Caco-2 (cell line): ENCODE measurements around the gene MICALL1. TPM values are rescaled to one million over a fixed set of nuclear protein-coding genes. Genes with fewer than 3 reads are reported as not detected.

Source experiments
- BruUV-seq: library from RNA; stranded (reverse); fragments of 400-500 nt; replicated peaks from 2 replicates; lab custom pipeline; 2021; lab: Mats Ljungman, UMichigan
- CTCF ChIA-PET: fragments of 300-600 bp; sonication (Branson Sonifier 250); formaldehyde crosslinking; loops from one replicate; lab custom pipeline; 2022; ENCODE audit warnings: antibody characterized with exemption; lab: Charles Lee
- POLR2A ChIA-PET: fragments of 300-600 bp; sonication (Branson Sonifier 250); formaldehyde crosslinking; loops from one replicate; lab custom pipeline; 2022; ENCODE audit warnings: antibody characterized with exemption; lab: Charles Lee
- DNase-seq, 2 experiments: peaks; one replicate each; pipeline versions ENCODE4 v3.0.0 to v3.0.0-alpha.2; 2020 to 2022
- H3K27me3 ChIP-seq: replicated peaks from 2 replicates; pipeline ENCODE4 v1.6.0; 2011; ENCODE audit warnings: low read length; ENCODE audit not compliant: control insufficient read depth, insufficient read depth
- H3K36me3 ChIP-seq: 2 replicates; pipeline ENCODE4 v1.5.1; 2011; ENCODE audit warnings: low read length; ENCODE audit not compliant: control insufficient read depth, insufficient read depth
- H3K4me1 ChIP-seq: fragments of 250-450 bp; sonication (Bioruptor Pico); 2 replicates; pipeline ENCODE4 v1.5.1; 2020; ENCODE audit warnings: mild to moderate bottlenecking
- H3K4me3 ChIP-seq: 2 replicates; pipeline ENCODE4 v1.5.1; 2011; ENCODE audit warnings: low read depth, mild to moderate bottlenecking, control low read depth, low read length
- H3K9me3 ChIP-seq: fragments of 250-450 bp; sonication (Bioruptor Pico); 2 replicates; pipeline ENCODE4 v1.5.1; 2020; ENCODE audit warnings: mild to moderate bottlenecking, moderate library complexity
- H3K27ac Mint-ChIP-seq: one replicate; pipeline ENCODE4 v1.8.0; 2022; ENCODE audit warnings: mixed read lengths; ENCODE audit not compliant: unreplicated experiment
- H3K27me3 Mint-ChIP-seq: one replicate; pipeline ENCODE4 v1.8.0; 2022; ENCODE audit warnings: mixed read lengths; ENCODE audit not compliant: insufficient read depth, unreplicated experiment
- H3K36me3 Mint-ChIP-seq: one replicate; pipeline ENCODE4 v1.8.0; 2022; ENCODE audit warnings: mild to moderate bottlenecking, mixed read lengths; ENCODE audit not compliant: insufficient read depth, unreplicated experiment
- H3K4me1 Mint-ChIP-seq: one replicate; pipeline ENCODE4 v1.8.0; 2022; ENCODE audit warnings: low read depth, mixed read lengths; ENCODE audit not compliant: unreplicated experiment
- H3K4me3 Mint-ChIP-seq: one replicate; pipeline ENCODE4 v1.8.0; 2022; ENCODE audit warnings: mild to moderate bottlenecking, moderate library complexity, mixed read lengths; ENCODE audit not compliant: unreplicated experiment
- H3K9me3 Mint-ChIP-seq: one replicate; pipeline ENCODE4 v1.8.0; 2022; ENCODE audit warnings: mixed read lengths; ENCODE audit not compliant: unreplicated experiment
- CTCF ChIP-seq, 2 experiments: fragments of 200-600 bp in 1 of 2; IDR thresholded peaks; 1 replicate in 1 of 2; 2 replicates in 1 of 2; pipeline versions ENCODE4 v1.5.1 to v1.8.0; 2011 to 2022; ENCODE audit warnings: antibody characterized with exemption in 1 of 2, control low read depth in 1 of 2, inconsistent platforms in 1 of 2, low read depth in 1 of 2, low read length in 1 of 2, mild to moderate bottlenecking in 1 of 2, moderate library complexity in 1 of 2; ENCODE audit not compliant: insufficient read depth in 1 of 2, severe bottlenecking in 1 of 2, unreplicated experiment in 1 of 2
- intact Hi-C: fragments of 100-400 bp; cut with micrococcal nuclease; formaldehyde crosslinking; loops from one replicate; pipeline ENCODE4 v1.10.0; 2022; ENCODE audit not compliant: unreplicated experiment
- total RNA-seq: library from RNA; stranded (reverse); gene quantifications from 2 replicates; pipeline ENCODE4 v1.2.3, GENCODE V29; 2022

MICALL1 gene
- total RNA-seq, 1 experiment from 2014 or later = 46.7 TPM

- ChIA-PET POLR2A (interaction anchor here (0.5 to 1.2 kb wide), 3 partner anchors 13 to 161 kb away, joined by 3 to 4 read pairs (median 3); partner anchors contain the start of genes C22orf23 and POLR2F), CTCF (interaction anchor here (0.6 to 1.2 kb wide), 3 partner anchors 79 to 304 kb away, joined by 3 to 5 read pairs (median 5); no protein-coding TSS in a partner anchor)
These were observed 60.0 kb downstream of the MICALL1 start for GRCh38 chr22:37965940-37966664.

DNA sequence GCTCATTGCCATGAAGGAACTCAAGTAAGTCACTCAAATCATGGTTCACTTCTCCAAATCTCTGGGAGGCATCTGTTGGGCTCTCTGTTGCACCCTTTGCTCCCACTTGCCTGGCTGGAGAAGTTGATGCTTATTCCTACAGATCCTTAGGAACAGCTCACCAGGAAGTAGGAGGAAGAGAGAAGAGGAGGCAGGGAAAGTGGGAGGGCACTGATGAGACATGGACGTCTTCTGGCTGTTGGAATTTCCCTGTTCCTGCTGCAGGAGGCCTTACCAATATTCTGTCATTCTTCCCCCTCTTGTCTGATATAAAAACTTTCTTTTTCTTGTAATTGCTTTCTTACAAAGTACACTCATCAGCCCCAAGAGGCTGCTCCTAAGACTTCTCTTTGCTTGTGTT lies 61.0 kb downstream of the MICALL1 start:
- no peak overlapping the region for H3K27ac Mint-ChIP-seq
- 0 out of 2 replicates have a peak, but pooled peaks cover 5% of the 10 kb centered on the region for H3K36me3 ChIP-seq
- H3K4me1 Mint-ChIP-seq = peaks cover 7% of the 10 kb centered on the region
- peaks cover 33% of the 10 kb centered on the region for H3K36me3 Mint-ChIP-seq
- POLR2A ChIA-PET = no interaction called here
- no peaks in the 10 kb centered on the region for H3K27me3 Mint-ChIP-seq
- H3K4me3 Mint-ChIP-seq = no peak overlapping the region
- no peaks in the 10 kb centered on the region for H3K9me3 Mint-ChIP-seq
- DNase-seq = no peak
- intact Hi-C loops = loop anchor here (5.0 kb wide), 1 partner anchor 35 kb away; no protein-coding TSS in a partner anchor
- no peaks in the 10 kb centered on the region for H3K9me3 ChIP-seq
- no peaks in the 10 kb centered on the region for H3K27me3 ChIP-seq
- BruUV-seq = no TSS peak
- CTCF ChIA-PET = no interaction called here
- no peak overlapping the region for H3K4me3 ChIP-seq
- TF ChIP-seq CTCF (IDR thresholded peaks at IDR 0.05; ENCODE audit: insufficient read depth in 1 of 2, low read depth in 1 of 2, low read length in 1 of 2, severe bottlenecking in 1 of 2, unreplicated experiment in 1 of 2) = no peak
- no peaks in the 10 kb centered on the region for H3K4me1 ChIP-seq

More at GRCh38 chr22:37965940-37966664, 60.0 kb downstream of the MICALL1 start:
- Mint-ChIP-seq H3K27ac (peak overlapping the region; percentile 75), H3K9me3 (no peaks in the 10 kb centered on the region), H3K27me3 (no peaks in the 10 kb centered on the region), H3K4me3 (no peak overlapping the region), H3K36me3 (peaks cover 34% of the 10 kb centered on the region), H3K4me1 (peaks cover 7% of the 10 kb centered on the region)
- no peaks in the 10 kb centered on the region for H3K4me1 ChIP-seq
- H3K4me3 ChIP-seq = no peak overlapping the region
- DNase-seq = no peak
- H3K27me3 ChIP-seq = no peaks in the 10 kb centered on the region
- no TSS peak for BruUV-seq
- no peak for TF ChIP-seq CTCF (IDR thresholded peaks at IDR 0.05; ENCODE audit: insufficient read depth in 1 of 2, low read depth in 1 of 2, low read length in 1 of 2, severe bottlenecking in 1 of 2, unreplicated experiment in 1 of 2)
- no peaks in the 10 kb centered on the region for H3K9me3 ChIP-seq
- intact Hi-C loops = loop anchor here (1.0 to 5.0 kb wide), 3 partner anchors 34 to 149 kb away; no protein-coding TSS in a partner anchor
- H3K36me3 ChIP-seq = 0 out of 2 replicates have a peak, but pooled peaks cover 5% of the 10 kb centered on the region

GRCh38 chr22:37967637-37968451 lies 61.7 kb downstream of the MICALL1 start:
- BruUV-seq = no TSS peak
- no peak for DNase-seq
- no peaks in the 10 kb centered on the region for H3K4me1 ChIP-seq
- Mint-ChIP-seq H3K9me3 (no peaks in the 10 kb centered on the region), H3K4me1 (peaks cover 7% of the 10 kb centered on the region), H3K27me3 (no peaks in the 10 kb centered on the region), H3K27ac (no peak overlapping the region), H3K36me3 (peaks cover 33% of the 10 kb centered on the region), H3K4me3 (no peak overlapping the region)
- CTCF ChIA-PET = no interaction called here
- intact Hi-C loops = loop anchor here (5.0 kb wide), 1 partner anchor 36 kb away; no protein-coding TSS in a partner anchor
- TF ChIP-seq CTCF (IDR thresholded peaks at IDR 0.05; ENCODE audit: insufficient read depth in 1 of 2, low read depth in 1 of 2, low read length in 1 of 2, severe bottlenecking in 1 of 2, unreplicated experiment in 1 of 2) = no peak
- H3K4me3 ChIP-seq = no peak overlapping the region
- H3K27me3 ChIP-seq = no peaks in the 10 kb centered on the region
- H3K9me3 ChIP-seq = no peaks in the 10 kb centered on the region
- 0 out of 2 replicates have a peak, but pooled peaks cover 5% of the 10 kb centered on the region for H3K36me3 ChIP-seq
- POLR2A ChIA-PET = no interaction called here
